DMS153 (cell line): ENCODE results near the gene TUT7.
A peak's percentile ranks its signal among the peaks of the same experiment; 100 is the strongest.
"Not testable (repeated sequence)": the region's sequence is repeated elsewhere in the genome, so short reads cannot be mapped to it uniquely, and the experiment has no call there.

Experiments
- DNase-seq: peaks from one replicate; lab custom pipeline; 2025; lab: John Stamatoyannopoulos, UW

The TUT7 gene

GRCh38 chr9:86300701-86301100 is 53.5 kb downstream of the TUT7 start:
- no peak for DNase-seq

GRCh38 chr9:86298873-86299272 is 55.3 kb downstream of the TUT7 start:
- DNase-seq: no peak

GRCh38 chr9:86290341-86290740 is 63.9 kb downstream of the TUT7 start:
- not testable (repeated sequence) for DNase-seq

- DNase-seq: no peak
Measured at GRCh38 chr9:86288499-86289198, 65.6 kb downstream of the TUT7 start.

- DNase-seq: no peak
Measured at GRCh38 chr9:86287013-86287412, 67.2 kb downstream of the TUT7 start.

GRCh38 chr9:86286278-86286677 is 67.9 kb downstream of the TUT7 start:
- DNase-seq: no peak

- no peak for DNase-seq
Measured at GRCh38 chr9:86285261-86285660, 68.9 kb downstream of the TUT7 start.

GRCh38 chr9:86282979-86283535 is 71.2 kb downstream of the TUT7 start:
- no peak for DNase-seq

- DNase-seq: peak; percentile 84
Measured at GRCh38 chr9:86282077-86282978, 71.9 kb downstream of the TUT7 start, which contains the start of gene ISCA1. Gene ISCA1 (minus strand): TSS chr9:86282538. CDS start chr9:86282458, 80 bp downstream.

- no peak for DNase-seq
Measured at GRCh38 chr9:86281593-86282076, 72.6 kb downstream of the TUT7 start.

GRCh38 chr9:86280580-86280979 is 73.6 kb downstream of the TUT7 start:
- no peak for DNase-seq

GRCh38 chr9:86279839-86280238 is 74.4 kb downstream of the TUT7 start:
- no peak for DNase-seq

GRCh38 chr9:86277072-86277471 is 77.1 kb downstream of the TUT7 start:
- no peak for DNase-seq

- no peak for DNase-seq
Measured at GRCh38 chr9:86275962-86276361, 78.2 kb downstream of the TUT7 start.

GRCh38 chr9:86274821-86275643 is 79.2 kb downstream of the TUT7 start:
- no peak for DNase-seq

- no peak for DNase-seq
Measured at GRCh38 chr9:86272221-86272620, 82.0 kb downstream of the TUT7 start.

- no peak for DNase-seq
Measured at GRCh38 chr9:86263876-86264275, 90.3 kb downstream of the TUT7 start.

- DNase-seq: no peak
Measured at GRCh38 chr9:86262492-86262891, 91.7 kb downstream of the TUT7 start.

GRCh38 chr9:86259557-86259956 is 94.7 kb downstream of the TUT7 start, which contains the start of gene C9orf153:
Gene C9orf153 (minus strand): TSS chr9:86259657. CDS start chr9:86229603, 30,054 bp downstream.
- DNase-seq: no peak

GRCh38 chr9:86257391-86257790 is 96.8 kb downstream of the TUT7 start:
- DNase-seq: no peak

- no peak for DNase-seq
Measured at GRCh38 chr9:86256653-86257052, 97.6 kb downstream of the TUT7 start.

- DNase-seq: no peak
Measured at GRCh38 chr9:86253577-86253976, 100.6 kb downstream of the TUT7 start.
